Endothelial cell of umbilical vein (primary cell): Measurements from ENCODE around the gene RNF175. TPM values are rescaled to one million over a fixed set of nuclear protein-coding genes. Genes with fewer than 3 reads are reported as not detected.
A peak's percentile ranks its signal among the peaks of the same experiment; 100 is the strongest.

ENCODE experiments used
- Bru-seq: library from RNA; stranded (reverse); fragments of 400-500 nt; gene quantifications from one replicate; lab custom pipeline; 2021; lab: Mats Ljungman, UMichigan
- BruChase-seq, 2 experiments: library from RNA; stranded (reverse); fragments of 400-500 nt; gene quantifications; one replicate each; lab custom pipeline; 2021; lab: Mats Ljungman, UMichigan
- BruUV-seq: library from RNA; stranded (reverse); fragments of 400-500 nt; replicated peaks from 2 replicates; lab custom pipeline; 2021; lab: Mats Ljungman, UMichigan
- CTCF ChIA-PET: fragments of 300-600, 350-600 bp; sonication (Branson Sonifier 250); formaldehyde crosslinking; loops from one replicate; lab custom pipeline; 2021; ENCODE audit warnings: antibody characterized with exemption, inconsistent platforms; lab: Charles Lee
- POLR2A ChIA-PET: fragments of 300-600, 350-600 bp; sonication (Branson Sonifier 250); formaldehyde crosslinking; loops from one replicate; lab custom pipeline; 2021; ENCODE audit warnings: antibody characterized with exemption, inconsistent platforms; lab: Charles Lee
- DNase-seq: peaks from one replicate; pipeline ENCODE4 v3.0.0-alpha.2; 2011; ENCODE audit warnings: low read depth, low spot score
- FAIRE-seq: peaks from 2 replicates; lab custom pipeline; 2011; peaks lifted over from hg19 to GRCh38; lab: Jason Lieb, UNC
- H2AFZ ChIP-seq: 2 replicates; pipeline ENCODE4 v1.6.0; 2012; ENCODE audit warnings: low read depth, low read length, control low read depth, inconsistent platforms
- H3K27ac ChIP-seq: 2 replicates; pipeline ENCODE4 v1.5.1; 2011; ENCODE audit warnings: low read depth, mild to moderate bottlenecking, control low read depth, low read length, moderate library complexity; ENCODE audit not compliant: insufficient read depth
- H3K27me3 ChIP-seq, 2 experiments: 2 replicates each; pipeline versions ENCODE4 v1.6.0 to v1.6.1; 2011; ENCODE audit warnings: low read length in 2 of 2, mixed read lengths in 1 of 2; ENCODE audit not compliant: control insufficient read depth in 2 of 2, insufficient read depth in 2 of 2
- H3K36me3 ChIP-seq, 2 experiments: 2 replicates in 1 of 2; 3 replicates in 1 of 2; pipeline ENCODE4 v1.5.1; 2011; ENCODE audit warnings: low read length in 2 of 2, mild to moderate bottlenecking in 1 of 2, moderate library complexity in 1 of 2; ENCODE audit not compliant: control insufficient read depth in 2 of 2, insufficient read depth in 2 of 2; ENCODE audit errors: extremely low read depth in 1 of 2
- H3K4me1 ChIP-seq: 3 replicates; pipeline ENCODE4 v1.5.1; 2011; ENCODE audit warnings: mild to moderate bottlenecking, low read length; ENCODE audit not compliant: control insufficient read depth, insufficient read depth; ENCODE audit errors: extremely low read depth
- H3K4me2 ChIP-seq: 2 replicates; pipeline ENCODE4 v1.6.1; 2011; ENCODE audit warnings: low read length, control low read depth, mixed read lengths; ENCODE audit not compliant: insufficient read depth
- H3K4me3 ChIP-seq, 3 experiments: fragments of 200-600 bp in 1 of 3; sonication (generic), shearing (Covaris generic) in 1 of 3; replicated peaks in 1 of 3; 2 replicates each; pipeline ENCODE4 v1.5.1; 2011 to 2016; ENCODE audit warnings: control low read depth in 3 of 3, low read length in 3 of 3, mild to moderate bottlenecking in 2 of 3, inconsistent platforms in 1 of 3, low read depth in 1 of 3, moderate library complexity in 1 of 3; ENCODE audit not compliant: insufficient read depth in 1 of 3
- H3K79me2 ChIP-seq: 2 replicates; pipeline ENCODE4 v1.6.0; 2012; ENCODE audit warnings: low read length, inconsistent platforms; ENCODE audit not compliant: control insufficient read depth, insufficient read depth
- H3K9ac ChIP-seq: replicated peaks from 2 replicates; pipeline ENCODE3; 2011; ENCODE audit warnings: low read length, control low read depth; ENCODE audit not compliant: insufficient read depth; ENCODE audit errors: extremely low read depth
- H3K9me1 ChIP-seq: replicated peaks from 3 replicates; pipeline ENCODE4 v1.6.0; 2011; ENCODE audit warnings: mild to moderate bottlenecking, low read length; ENCODE audit not compliant: control insufficient read depth, insufficient read depth; ENCODE audit errors: extremely low read depth
- H3K9me3 ChIP-seq: replicated peaks from 2 replicates; pipeline ENCODE4 v1.5.1; 2012; ENCODE audit warnings: low read length, inconsistent platforms; ENCODE audit not compliant: control insufficient read depth, insufficient read depth
- H4K20me1 ChIP-seq: replicated peaks from 2 replicates; pipeline ENCODE3; 2011; ENCODE audit warnings: mild to moderate bottlenecking, low read length; ENCODE audit not compliant: control insufficient read depth, insufficient read depth; ENCODE audit errors: extremely low read depth
- CTCF ChIP-seq, 2 donors: IDR thresholded peaks; 1 replicate in 1 of 2; 2 replicates in 1 of 2; pipeline ENCODE4 v1.5.1; 2011; ENCODE audit warnings: low read length in 2 of 2, mild to moderate bottlenecking in 2 of 2, moderate library complexity in 2 of 2, control low read depth in 1 of 2, inconsistent platforms in 1 of 2, low read depth in 1 of 2; ENCODE audit not compliant: insufficient read depth in 1 of 2; ENCODE audit errors: extremely low read depth in 1 of 2
- EZH2 ChIP-seq: IDR thresholded peaks from 2 replicates; pipeline ENCODE4 v1.6.1; 2012; ENCODE audit warnings: borderline replicate concordance, low read depth, mild to moderate bottlenecking, moderate library complexity, low read length, inconsistent platforms; ENCODE audit not compliant: severe bottlenecking
- FOS ChIP-seq: IDR thresholded peaks from 2 replicates; pipeline ENCODE4 v1.6.1; 2011; ENCODE audit warnings: mild to moderate bottlenecking, low read length, moderate library complexity, borderline replicate concordance; ENCODE audit not compliant: insufficient read depth
- GATA2 ChIP-seq: IDR thresholded peaks from 2 replicates; pipeline ENCODE4 v1.7.0; 2011; ENCODE audit warnings: low read depth, mild to moderate bottlenecking, moderate library complexity, mixed read lengths, low read length; ENCODE audit not compliant: insufficient read length, insufficient read depth
- JUN ChIP-seq: IDR thresholded peaks from 2 replicates; pipeline ENCODE4 v1.6.1; 2011; ENCODE audit warnings: borderline replicate concordance, low read depth; ENCODE audit not compliant: insufficient read length, insufficient read depth
- MAX ChIP-seq: IDR thresholded peaks from 2 replicates; pipeline ENCODE4 v1.6.1; 2011; ENCODE audit not compliant: insufficient read depth, insufficient read length
- MYC ChIP-seq: IDR thresholded peaks from one replicate; pipeline ENCODE4 v1.6.1; 2011; ENCODE audit warnings: mild to moderate bottlenecking, low read depth, low read length
- POLR2A ChIP-seq: IDR thresholded peaks from 2 replicates; pipeline ENCODE4 v1.6.1; 2012; ENCODE audit warnings: low read depth, mild to moderate bottlenecking, control low read depth, low read length
- POLR2AphosphoS5 ChIP-seq: IDR thresholded peaks from 2 replicates; pipeline ENCODE4 v1.6.1; 2012; ENCODE audit warnings: low read depth, mild to moderate bottlenecking, control low read depth, low read length, moderate library complexity; ENCODE audit not compliant: insufficient read depth
- dilution Hi-C: fragments of 300-500 bp; cut with MboI; formaldehyde crosslinking; loops from one replicate; pipeline ENCODE4 v1.15.0; 2019; ENCODE audit warnings: low sequenced_read_pairs; ENCODE audit not compliant: extremely low pct_ligation_motif_present
- intact Hi-C: fragments of 100-400 bp; cut with micrococcal nuclease; formaldehyde crosslinking; loops from one replicate; pipeline ENCODE4 v1.10.0; 2022
- long read RNA-seq: library from polyadenylated mRNA; stranded (forward); transcript quantifications from one replicate; pipeline ENCODE4 v2.0.0, GENCODE V29; 2021
- polyA minus RNA-seq, 3 experiments: library from RNA; depleted of rRNA, polyadenylated mRNA; stranded (reverse); fragments of >200 nt; gene quantifications; 1 replicate in 1 of 3; 2 replicates in 2 of 3; pipeline ENCODE4 v1.2.3, GENCODE V29; 2011
- polyA plus RNA-seq, 4 experiments: library from polyadenylated mRNA; depleted of rRNA in 3 of 4; stranded (reverse) in 3 of 4; unstranded in 1 of 4; fragments of >200 nt; gene quantifications; 2 replicates each; pipeline versions ENCODE4 v1.2.1 to v1.2.3, GENCODE V29; 2011 to 2012; ENCODE audit warnings: missing spikeins in 1 of 4
- total RNA-seq: library from RNA; stranded (reverse); gene quantifications from 2 replicates; pipeline ENCODE4 v1.2.3, GENCODE V29; 2021

RNF175 gene
- total RNA-seq (not detected in 2 replicates), polyA plus RNA-seq (not detected in 2 replicates), polyA minus RNA-seq (not detected in 2 replicates), Bru-seq, nascent RNA (percentile 2 among the genes with signal in this experiment), BruChase-seq, experiment 1, labeled RNA remaining after a 6-hour chase (not detected), BruChase-seq, experiment 2, labeled RNA remaining after a 2-hour chase (not detected)
- polyA plus RNA-seq (2011; cell fraction: cytosol; rRNA removed), result not detected in 2 replicates
- polyA plus RNA-seq (2011; cell fraction: nucleus; rRNA removed), result not detected in 2 replicates
- not detected in 2 replicates for polyA plus RNA-seq (2012)
- not detected for polyA minus RNA-seq (2011; cell fraction: cytosol; rRNA and poly(A)+ RNA removed)
- polyA minus RNA-seq (2011; cell fraction: nucleus; rRNA and poly(A)+ RNA removed), result not detected in 2 replicates
- long read RNA-seq, result 0 reads

- FAIRE-seq (no peak), DNase-seq (no peak)
- no TSS peak for BruUV-seq
- intact Hi-C loops, result no loop called here
- TF ChIP-seq GATA2 (no peak), EZH2 (peak; percentile 91), MYC (no peak)
- Histone ChIP-seq H3K9me1 (no peaks in the 10 kb centered on the region), H3K36me3 (no peaks in the 10 kb centered on the region), H3K27ac (no peak within 1 kb of the TSS), H3K4me1 (no peaks in the 10 kb centered on the region), H3K4me2 (no peak within 1 kb of the TSS), H4K20me1 (no peaks in the 10 kb centered on the region), H3K27me3 (peaks cover 33 to 34% of the 10 kb centered on the region in 2 experiments), H2AFZ (peak within 1 kb of the TSS; percentile 30), H3K9ac (no peak within 1 kb of the TSS), H3K4me3 (peak within 1 kb of the TSS in 1 of 3 experiments; percentile 15), H3K9me3 (no peaks in the 10 kb centered on the region), H3K79me2 (no peaks in the 10 kb centered on the region)
- ChIA-PET POLR2A (no interaction called here), CTCF (interaction anchor here (0.9 kb wide), 1 partner anchor 10 kb away, joined by 5 read pairs; no protein-coding TSS in a partner anchor)
- dilution Hi-C loops, result no loop called here
Observed at GRCh38 chr4:153759407-153760316, at the start of gene RNF175. TSS of gene RNF175 (minus strand) at chr4:153760024. CDS start at chr4:153759862, 162 bp downstream.

- no peaks in the 10 kb centered on the region for H3K27me3 ChIP-seq
- H3K9me3 ChIP-seq, result no peaks in the 10 kb centered on the region
- no TSS peak for BruUV-seq
- ChIA-PET POLR2A (no interaction called here), CTCF (no interaction called here)
- dilution Hi-C loops, result no loop called here
- no peak overlapping the region for H3K27ac ChIP-seq
- TF ChIP-seq POLR2AphosphoS5 (no peak), FOS (no peak), MAX (no peak), GATA2 (no peak), EZH2 (no peak), CTCF (IDR thresholded peaks at IDR 0.05; ENCODE audit: extremely low read depth in 1 of 2, insufficient read depth in 1 of 2, low read depth in 1 of 2, low read length in 2 of 2) (no peak), POLR2A (no peak), MYC (no peak), JUN (no peak)
- FAIRE-seq, result no peak
- no peaks in the 10 kb centered on the region for H3K9me1 ChIP-seq
- no peaks in the 10 kb centered on the region for H3K36me3 ChIP-seq
- H3K4me1 ChIP-seq, result no peaks in the 10 kb centered on the region
- H3K4me2 ChIP-seq, result no peak overlapping the region
- intact Hi-C loops, result no loop called here
- H3K4me3 ChIP-seq, result no peak overlapping the region
- DNase-seq, result no peak
- H3K79me2 ChIP-seq, result no peaks in the 10 kb centered on the region
- no peak overlapping the region for H3K9ac ChIP-seq
- H2AFZ ChIP-seq, result no peak overlapping the region
- no peaks in the 10 kb centered on the region for H4K20me1 ChIP-seq
Observed at GRCh38 chr4:153809307-153809706, 49.5 kb upstream of the RNF175 start.
